Sigmoid colon (tissue), 4 donors: ENCODE data around the gene PTPA.

ENCODE experiments used
- EP300 ChIP-seq, 4 donors: sonication (generic); formaldehyde crosslinking; IDR thresholded peaks; one replicate each; pipeline ENCODE4 v1.6.1; 2017; ENCODE audit warnings: antibody characterized with exemption in 4 of 4
- POLR2A ChIP-seq, 2 donors: fragments of 450-650 bp; IDR thresholded peaks; one replicate each; pipeline ENCODE4 v1.6.1; 2016; ENCODE audit warnings: antibody characterized with exemption in 2 of 2, mild to moderate bottlenecking in 2 of 2, moderate library complexity in 2 of 2
- POLR2AphosphoS5 ChIP-seq, 4 donors: sonication (generic); formaldehyde crosslinking; IDR thresholded peaks; one replicate each; pipeline ENCODE4 v1.6.1; 2017; ENCODE audit warnings: antibody characterized with exemption in 4 of 4
- TF ChIP-seq, protein P1 (sequence below), 4 experiments: fragments of 450-650 bp in 3 of 4; fragments of 200-600 bp in 1 of 4; IDR thresholded peaks; one replicate each; pipeline ENCODE4 v1.5.1; 2016 to 2019; ENCODE audit warnings: antibody characterized with exemption in 4 of 4, mild to moderate bottlenecking in 3 of 4, moderate library complexity in 2 of 4

DNA sequence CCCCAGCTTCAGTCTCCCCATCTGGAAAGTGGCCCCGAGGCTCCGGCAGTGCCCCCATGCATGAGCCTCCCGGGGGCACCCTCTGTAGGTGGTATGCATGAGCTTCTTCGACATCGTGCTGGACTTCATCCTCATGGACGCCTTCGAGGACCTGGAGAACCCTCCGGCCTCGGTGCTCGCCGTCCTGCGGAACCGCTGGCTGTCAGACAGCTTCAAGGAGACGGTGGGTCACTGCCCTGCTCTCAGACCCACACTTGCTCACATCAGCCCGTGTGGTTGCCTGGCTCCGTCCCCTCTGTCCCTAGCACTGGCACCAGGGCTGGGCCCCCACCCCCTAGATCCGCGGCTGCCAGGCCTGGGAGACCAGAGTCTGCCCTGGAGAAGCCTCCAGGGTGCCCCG is 43.1 kb upstream of the PTPA start:
- TF ChIP-seq POLR2A (IDR thresholded peaks at IDR 0.05) = no peak
- TF ChIP-seq, protein P1, sequence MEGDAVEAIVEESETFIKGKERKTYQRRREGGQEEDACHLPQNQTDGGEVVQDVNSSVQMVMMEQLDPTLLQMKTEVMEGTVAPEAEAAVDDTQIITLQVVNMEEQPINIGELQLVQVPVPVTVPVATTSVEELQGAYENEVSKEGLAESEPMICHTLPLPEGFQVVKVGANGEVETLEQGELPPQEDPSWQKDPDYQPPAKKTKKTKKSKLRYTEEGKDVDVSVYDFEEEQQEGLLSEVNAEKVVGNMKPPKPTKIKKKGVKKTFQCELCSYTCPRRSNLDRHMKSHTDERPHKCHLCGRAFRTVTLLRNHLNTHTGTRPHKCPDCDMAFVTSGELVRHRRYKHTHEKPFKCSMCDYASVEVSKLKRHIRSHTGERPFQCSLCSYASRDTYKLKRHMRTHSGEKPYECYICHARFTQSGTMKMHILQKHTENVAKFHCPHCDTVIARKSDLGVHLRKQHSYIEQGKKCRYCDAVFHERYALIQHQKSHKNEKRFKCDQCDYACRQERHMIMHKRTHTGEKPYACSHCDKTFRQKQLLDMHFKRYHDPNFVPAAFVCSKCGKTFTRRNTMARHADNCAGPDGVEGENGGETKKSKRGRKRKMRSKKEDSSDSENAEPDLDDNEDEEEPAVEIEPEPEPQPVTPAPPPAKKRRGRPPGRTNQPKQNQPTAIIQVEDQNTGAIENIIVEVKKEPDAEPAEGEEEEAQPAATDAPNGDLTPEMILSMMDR (IDR thresholded peaks at IDR 0.05) = no peak
- TF ChIP-seq POLR2AphosphoS5 (IDR thresholded peaks at IDR 0.05) = no peak
- TF ChIP-seq EP300 (IDR thresholded peaks at IDR 0.05) = no peak
